ENCODE results near the gene ARFGEF3.

Gene ARFGEF3

DNA sequence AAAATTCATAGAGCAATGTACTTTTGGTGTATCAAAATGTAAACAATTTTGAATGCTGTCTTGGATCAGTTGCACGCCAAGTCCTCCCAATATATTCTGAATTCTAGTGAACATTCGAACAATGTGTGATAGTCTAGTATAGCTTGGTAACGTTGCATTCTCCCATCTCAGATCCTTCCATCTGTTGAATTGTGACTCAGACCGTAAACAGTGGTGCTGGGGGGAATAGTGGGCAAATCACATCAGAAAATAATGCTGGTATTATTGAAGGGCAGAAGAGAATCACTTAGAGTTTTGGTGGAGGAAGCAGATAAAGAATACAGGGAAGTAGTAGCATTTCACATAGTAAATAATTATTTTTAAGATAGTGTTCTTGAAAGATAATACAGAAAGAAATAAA is 102.2 kb downstream of the ARFGEF3 start:
- no peak overlapping the region for H3K27ac ChIP-seq
- TF ChIP-seq, protein P1, sequence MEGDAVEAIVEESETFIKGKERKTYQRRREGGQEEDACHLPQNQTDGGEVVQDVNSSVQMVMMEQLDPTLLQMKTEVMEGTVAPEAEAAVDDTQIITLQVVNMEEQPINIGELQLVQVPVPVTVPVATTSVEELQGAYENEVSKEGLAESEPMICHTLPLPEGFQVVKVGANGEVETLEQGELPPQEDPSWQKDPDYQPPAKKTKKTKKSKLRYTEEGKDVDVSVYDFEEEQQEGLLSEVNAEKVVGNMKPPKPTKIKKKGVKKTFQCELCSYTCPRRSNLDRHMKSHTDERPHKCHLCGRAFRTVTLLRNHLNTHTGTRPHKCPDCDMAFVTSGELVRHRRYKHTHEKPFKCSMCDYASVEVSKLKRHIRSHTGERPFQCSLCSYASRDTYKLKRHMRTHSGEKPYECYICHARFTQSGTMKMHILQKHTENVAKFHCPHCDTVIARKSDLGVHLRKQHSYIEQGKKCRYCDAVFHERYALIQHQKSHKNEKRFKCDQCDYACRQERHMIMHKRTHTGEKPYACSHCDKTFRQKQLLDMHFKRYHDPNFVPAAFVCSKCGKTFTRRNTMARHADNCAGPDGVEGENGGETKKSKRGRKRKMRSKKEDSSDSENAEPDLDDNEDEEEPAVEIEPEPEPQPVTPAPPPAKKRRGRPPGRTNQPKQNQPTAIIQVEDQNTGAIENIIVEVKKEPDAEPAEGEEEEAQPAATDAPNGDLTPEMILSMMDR (conservative IDR thresholded peaks at IDR 0.05) = no peak

DNA sequence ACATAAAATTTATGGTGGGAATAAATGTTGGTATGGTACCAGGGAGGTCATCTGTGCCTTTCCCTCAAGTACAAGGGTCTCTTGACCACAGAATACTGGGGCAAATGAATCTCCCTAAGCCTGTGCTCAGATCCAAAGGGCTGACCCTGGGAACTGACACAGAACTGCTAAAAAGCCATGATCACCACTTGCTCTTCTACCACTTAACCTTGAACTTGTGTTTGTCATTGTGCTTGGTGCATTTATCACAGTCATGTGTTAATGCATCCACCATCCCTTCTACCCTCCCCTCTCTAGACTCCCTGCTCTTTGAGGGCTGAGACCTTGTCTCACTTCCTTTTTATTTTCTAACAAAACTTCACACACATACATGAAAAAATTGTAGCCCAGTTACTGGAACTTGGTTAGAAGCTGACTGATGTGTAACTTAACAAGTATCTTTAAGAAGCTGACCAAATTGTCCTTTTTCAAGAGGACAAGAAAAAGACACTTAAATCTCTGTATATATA is 102.7 kb downstream of the ARFGEF3 start:
- H3K27ac ChIP-seq = no peak overlapping the region
- TF ChIP-seq, protein P1 (conservative IDR thresholded peaks at IDR 0.05) = no peak

DNA sequence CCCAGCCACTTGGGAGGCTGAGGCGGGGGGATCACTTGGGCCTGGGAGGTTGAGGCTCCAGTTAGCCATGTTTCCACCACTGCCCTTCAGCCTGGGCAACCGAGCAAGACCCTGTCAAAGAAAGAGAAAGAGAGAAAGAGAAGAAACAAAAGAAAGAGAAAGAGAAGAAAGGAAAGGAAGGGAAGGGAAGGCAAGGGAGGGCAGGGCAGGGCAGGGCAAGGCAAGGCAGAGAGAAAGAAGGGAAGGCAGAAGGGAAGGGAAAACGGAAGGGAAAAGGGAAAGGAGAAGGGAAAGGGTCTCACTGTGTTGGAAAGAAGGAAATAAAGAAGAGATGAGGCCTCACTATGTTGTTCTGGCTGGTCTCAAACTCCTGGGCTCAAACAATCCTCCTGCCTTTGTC is 104.4 kb downstream of the ARFGEF3 start:
- TF ChIP-seq, protein P1 (conservative IDR thresholded peaks at IDR 0.05) = no peak

DNA sequence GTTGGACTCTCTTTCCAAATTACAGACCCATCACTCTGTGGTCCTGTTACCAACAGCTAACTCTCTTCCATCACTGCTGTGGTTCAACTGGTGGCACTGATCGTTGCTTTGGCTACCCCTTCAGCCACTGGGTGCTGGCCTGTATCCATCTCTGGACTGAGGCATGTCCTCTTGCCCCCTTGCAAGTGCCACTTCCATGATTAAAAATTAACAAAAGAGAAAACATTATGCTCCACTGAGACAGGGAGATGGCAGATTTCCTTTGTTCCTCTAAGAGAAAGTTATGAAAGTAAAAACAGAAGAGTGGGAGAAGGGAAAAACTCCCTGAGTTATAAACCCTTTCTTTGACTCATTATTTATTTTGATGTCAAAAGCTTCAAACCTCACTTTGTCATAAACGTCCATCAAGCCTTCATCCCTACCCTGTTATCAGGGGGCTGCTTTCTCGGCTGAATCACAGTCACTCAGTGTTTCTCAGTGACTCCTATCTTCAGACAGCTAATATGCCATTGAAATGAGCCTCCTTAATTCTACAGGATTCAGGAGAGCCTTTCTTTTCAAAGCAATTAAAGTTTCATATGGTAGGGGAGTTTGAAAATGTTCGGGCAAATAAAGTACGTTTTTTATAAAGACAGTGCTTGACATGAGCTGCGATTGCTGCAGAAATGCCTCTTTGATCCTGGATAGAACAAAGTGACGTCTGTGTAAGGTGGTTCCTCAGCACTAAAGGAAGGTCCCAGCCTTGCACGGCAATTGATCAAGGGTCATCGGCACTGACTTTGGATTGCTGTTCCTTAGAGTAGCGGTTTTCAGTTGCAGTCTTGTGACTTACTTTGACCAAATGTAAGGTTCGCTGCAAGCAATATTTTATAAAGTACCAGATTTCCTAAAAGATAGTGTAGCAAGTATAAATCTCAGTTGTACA is 106.5 kb downstream of the ARFGEF3 start:
- peak overlapping the region; percentile 24; the same call in 1 of the 2 replicates for H3K27ac ChIP-seq
- TF ChIP-seq, protein P1 (conservative IDR thresholded peaks at IDR 0.05) = no peak

More for the DNA sequence above, 104.4 kb downstream of the ARFGEF3 start:
- peak overlapping the region; percentile 11; the same call in 1 of the 2 replicates for H3K27ac ChIP-seq

DNA sequence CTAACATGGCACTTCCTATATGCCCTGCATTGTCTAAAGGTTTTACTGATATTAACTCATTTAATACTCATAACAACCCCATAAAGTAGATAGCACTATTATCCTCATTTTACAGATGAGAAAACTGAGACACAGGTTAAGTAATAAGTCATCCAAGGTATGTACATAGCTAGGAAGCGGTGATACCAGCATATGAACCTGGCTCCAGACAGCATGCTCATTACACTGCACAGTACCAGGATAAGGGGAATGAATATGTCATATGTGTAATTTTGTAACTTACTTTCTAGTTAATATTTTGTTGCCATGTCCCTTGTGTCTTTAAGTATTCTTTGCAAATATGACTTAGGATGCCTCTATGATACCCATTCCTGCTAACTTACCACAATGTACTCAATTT is 109.7 kb downstream of the ARFGEF3 start:
- TF ChIP-seq, protein P1 (conservative IDR thresholded peaks at IDR 0.05) = no peak
- no peak overlapping the region for H3K27ac ChIP-seq

DNA sequence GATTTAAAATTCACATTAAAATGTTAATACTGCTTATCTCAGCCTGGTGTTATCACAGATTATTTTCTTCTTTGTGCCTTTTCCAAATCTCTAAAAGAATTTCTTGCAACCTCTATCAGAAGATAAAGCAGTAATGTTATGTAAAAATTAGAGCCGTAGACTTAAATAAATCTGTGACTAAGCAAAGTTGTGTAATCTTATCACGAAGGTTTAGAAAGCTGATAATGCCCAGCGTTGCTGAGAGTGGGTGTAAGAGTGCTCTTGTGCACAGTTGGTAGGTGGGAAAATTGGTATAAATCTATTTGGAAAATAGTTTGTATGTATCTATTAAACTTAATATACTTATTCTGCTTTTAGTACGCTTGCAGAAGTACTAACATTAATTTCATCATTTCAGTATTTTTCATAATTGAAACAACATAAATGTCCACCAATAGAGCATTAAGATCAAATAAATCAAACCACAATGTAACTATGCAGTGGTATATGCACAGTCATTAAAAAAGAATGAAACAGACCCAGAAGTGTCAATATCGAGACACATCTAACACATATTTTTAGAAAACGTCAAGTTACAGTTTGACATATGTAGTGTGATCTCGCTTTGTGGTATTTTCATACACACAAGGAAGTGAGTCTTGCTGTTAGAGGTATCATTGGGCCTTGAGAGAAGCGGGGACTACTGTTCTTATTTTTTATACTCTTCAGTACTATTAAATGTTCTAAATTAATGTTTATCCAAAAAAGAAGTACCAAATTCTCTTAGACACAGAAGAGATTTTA is 111.0 kb downstream of the ARFGEF3 start:
- TF ChIP-seq, protein P1 (conservative IDR thresholded peaks at IDR 0.05) = no peak
- peak overlapping the region; percentile 64 for H3K27ac ChIP-seq

DNA sequence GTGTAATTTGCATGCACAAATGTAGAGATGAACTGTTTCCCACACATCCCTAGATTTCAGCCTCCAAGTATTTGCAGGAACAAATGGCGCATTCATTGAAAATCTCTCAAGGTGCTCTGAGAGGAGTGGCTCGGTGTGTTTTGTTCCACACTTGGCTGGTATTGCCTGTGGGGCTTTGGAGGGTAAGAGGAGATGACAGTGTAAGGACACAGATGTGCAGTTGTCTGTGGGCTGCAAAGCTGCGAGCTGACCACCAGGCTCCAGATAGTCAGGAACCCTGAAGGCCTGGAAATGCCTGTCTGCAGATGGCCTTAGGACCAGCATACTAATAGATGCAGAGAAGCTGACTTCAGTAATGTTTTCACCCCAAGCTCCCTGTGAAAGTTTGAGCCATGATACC is 114.2 kb downstream of the ARFGEF3 start:
- TF ChIP-seq, protein P1 (conservative IDR thresholded peaks at IDR 0.05) = 0 out of 2 replicates have a peak, but pooled peaks have one; percentile 9
- peak overlapping the region; percentile 64 for H3K27ac ChIP-seq

All from VCaP (cell line).